Measurements from ENCODE around the gene PPME1.

PPME1 gene

DNA sequence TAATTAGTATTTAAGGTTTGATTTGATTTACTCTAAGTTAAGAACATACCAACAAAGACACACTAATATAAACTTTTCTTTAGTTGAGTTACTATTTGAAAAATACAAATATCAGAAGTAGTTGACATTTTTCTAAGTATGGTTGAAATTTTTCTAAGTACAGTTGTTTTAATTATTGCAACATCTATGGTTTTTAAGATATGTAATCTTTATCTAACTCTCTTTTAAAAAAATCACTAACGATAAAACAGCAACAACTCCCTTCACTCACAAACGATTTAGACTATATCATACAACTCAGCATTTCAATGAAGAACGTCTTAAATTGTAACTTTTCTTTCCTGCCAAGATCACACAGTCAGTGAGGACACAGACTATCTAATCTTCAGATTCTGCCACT lies 2.3 kb upstream of the PPME1 start:
- Histone ChIP-seq H3K36me3 (ENCODE audit: control insufficient read depth, low read depth, low read length) (peaks cover 22% of the 10 kb centered on the region), H3K27ac (ENCODE audit: low read length) (no peak overlapping the region), H3K4me3 (ENCODE audit: low read length) (no peak overlapping the region)

GRCh38 chr11:74169738-74170458 lies 1.2 kb upstream of the PPME1 start:
- H3K36me3 ChIP-seq (ENCODE audit: control insufficient read depth, low read depth, low read length) = peaks cover 22% of the 10 kb centered on the region
- peak overlapping the region; percentile 50 for H3K27ac ChIP-seq (ENCODE audit: low read length)

More for the DNA sequence above, 2.3 kb upstream of the PPME1 start:
- H3K9me3 ChIP-seq (ENCODE audit: control insufficient read depth, low read depth, low read length) = no peaks in the 10 kb centered on the region
- peaks cover 7% of the 10 kb centered on the region for H3K4me1 ChIP-seq (ENCODE audit: control insufficient read depth, low read depth, low read length)
- H3K9ac ChIP-seq (ENCODE audit: low read length) = no peak overlapping the region
- H3K27me3 ChIP-seq (ENCODE audit: control insufficient read depth, insufficient read depth, low read length) = no peaks in the 10 kb centered on the region

GRCh38 chr11:74171630-74171968 lies 510 bp downstream of the PPME1 start:
- peaks cover 17% of the 10 kb centered on the region for H3K36me3 ChIP-seq (ENCODE audit: control insufficient read depth, low read depth, low read length)
- peak overlapping the region; percentile 1 for H3K27ac ChIP-seq (ENCODE audit: low read length)
- H3K9me3 ChIP-seq (ENCODE audit: control insufficient read depth, low read depth, low read length) = no peaks in the 10 kb centered on the region
- H3K27me3 ChIP-seq (ENCODE audit: control insufficient read depth, insufficient read depth, low read length) = no peaks in the 10 kb centered on the region
- H3K9ac ChIP-seq (ENCODE audit: low read length) = peak overlapping the region; percentile 81
- H3K4me3 ChIP-seq (ENCODE audit: low read length) = peak overlapping the region; percentile 74
- H3K4me1 ChIP-seq (ENCODE audit: control insufficient read depth, low read depth, low read length) = peaks cover 7% of the 10 kb centered on the region

More at GRCh38 chr11:74169738-74170458, 1.2 kb upstream of the PPME1 start:
- Histone ChIP-seq H3K27me3 (ENCODE audit: control insufficient read depth, insufficient read depth, low read length) (no peaks in the 10 kb centered on the region), H3K9me3 (ENCODE audit: control insufficient read depth, low read depth, low read length) (no peaks in the 10 kb centered on the region), H3K9ac (ENCODE audit: low read length) (peak overlapping the region; percentile 58), H3K4me3 (ENCODE audit: low read length) (peak overlapping the region; percentile 74), H3K4me1 (ENCODE audit: control insufficient read depth, low read depth, low read length) (peaks cover 7% of the 10 kb centered on the region)

GRCh38 chr11:74171997-74172396 lies 908 bp downstream of the PPME1 start:
- Histone ChIP-seq H3K4me3 (ENCODE audit: low read length) (peak overlapping the region; percentile 74), H3K36me3 (ENCODE audit: control insufficient read depth, low read depth, low read length) (peaks cover 13% of the 10 kb centered on the region), H3K9me3 (ENCODE audit: control insufficient read depth, low read depth, low read length) (no peaks in the 10 kb centered on the region), H3K27ac (ENCODE audit: low read length) (no peak overlapping the region), H3K27me3 (ENCODE audit: control insufficient read depth, insufficient read depth, low read length) (no peaks in the 10 kb centered on the region), H3K9ac (ENCODE audit: low read length) (peak overlapping the region; percentile 81), H3K4me1 (ENCODE audit: control insufficient read depth, low read depth, low read length) (peaks cover 7% of the 10 kb centered on the region)

- H3K9ac ChIP-seq (ENCODE audit: low read length) = no peak overlapping the region
- no peak overlapping the region for H3K4me3 ChIP-seq (ENCODE audit: low read length)
- H3K27me3 ChIP-seq (ENCODE audit: control insufficient read depth, insufficient read depth, low read length) = no peaks in the 10 kb centered on the region
- H3K9me3 ChIP-seq (ENCODE audit: control insufficient read depth, low read depth, low read length) = no peaks in the 10 kb centered on the region
- H3K4me1 ChIP-seq (ENCODE audit: control insufficient read depth, low read depth, low read length) = peaks cover 5% of the 10 kb centered on the region
- H3K36me3 ChIP-seq (ENCODE audit: control insufficient read depth, low read depth, low read length) = no peaks in the 10 kb centered on the region
- no peak overlapping the region for H3K27ac ChIP-seq (ENCODE audit: low read length)
These were observed 4.8 kb downstream of the PPME1 start for GRCh38 chr11:74175920-74176319.

DNA sequence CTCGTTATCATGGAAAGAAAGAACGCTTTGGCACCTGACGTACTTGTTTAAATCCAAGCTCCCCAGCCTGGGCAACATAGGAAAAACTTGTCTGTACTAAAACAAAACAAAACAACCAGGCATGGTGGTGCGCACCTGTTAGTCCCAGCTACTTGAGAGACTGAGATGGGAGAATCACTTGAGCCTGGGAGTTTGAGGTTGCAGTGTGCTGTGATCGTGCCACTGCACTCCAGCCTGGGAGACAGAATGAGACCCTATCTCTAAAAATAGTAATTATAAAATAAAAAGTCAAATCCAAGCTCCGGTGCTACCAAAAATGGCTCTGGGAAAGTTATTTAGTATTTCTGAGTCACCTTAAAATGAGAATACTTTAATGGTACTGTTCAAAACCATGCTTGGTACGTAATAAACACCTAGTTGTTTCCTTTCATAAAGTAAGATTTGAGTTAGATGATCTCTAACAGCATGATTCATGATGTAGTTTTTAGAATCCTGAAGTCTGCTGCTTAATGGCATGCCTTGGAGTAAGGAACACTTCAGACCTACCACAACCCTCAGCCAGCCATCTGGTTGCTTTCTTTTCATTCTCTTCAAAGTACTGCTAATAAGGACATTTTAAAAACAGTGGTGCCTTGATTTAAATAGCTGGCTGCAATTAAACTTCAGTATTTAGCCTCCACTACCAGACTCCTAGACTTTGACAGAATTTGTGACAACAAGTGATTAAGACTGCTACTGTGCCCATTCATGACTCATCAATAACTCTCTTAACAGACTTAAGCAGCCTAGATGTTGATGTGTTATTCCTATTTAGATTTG lies 8.4 kb downstream of the PPME1 start:
- H3K27ac ChIP-seq (ENCODE audit: low read length) = no peak overlapping the region
- H3K9me3 ChIP-seq (ENCODE audit: control insufficient read depth, low read depth, low read length) = no peaks in the 10 kb centered on the region
- no peaks in the 10 kb centered on the region for H3K27me3 ChIP-seq (ENCODE audit: control insufficient read depth, insufficient read depth, low read length)
- no peaks in the 10 kb centered on the region for H3K36me3 ChIP-seq (ENCODE audit: control insufficient read depth, low read depth, low read length)
- H3K4me1 ChIP-seq (ENCODE audit: control insufficient read depth, low read depth, low read length) = no peaks in the 10 kb centered on the region
- no peak overlapping the region for H3K9ac ChIP-seq (ENCODE audit: low read length)
- H3K4me3 ChIP-seq (ENCODE audit: low read length) = no peak overlapping the region

DNA sequence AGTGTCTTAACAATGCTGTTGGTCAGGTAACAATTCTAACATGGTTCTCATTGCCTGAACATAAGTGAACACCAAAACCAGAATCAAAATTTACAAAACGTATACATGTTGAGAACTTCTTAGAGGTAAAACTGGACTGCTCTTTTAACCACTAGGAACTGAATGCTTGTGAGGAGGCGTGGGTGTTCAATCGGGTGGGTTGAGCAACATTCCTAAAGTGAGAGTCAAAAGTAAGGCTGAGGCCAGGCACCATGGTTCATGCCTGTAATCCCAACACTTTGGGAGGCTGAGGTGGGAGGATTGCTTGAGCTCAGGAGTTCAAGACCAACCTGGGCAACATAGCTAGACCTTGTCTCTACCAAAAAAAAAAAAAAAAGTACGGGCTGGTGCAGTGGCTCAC lies 11.5 kb downstream of the PPME1 start:
- no peak overlapping the region for H3K9ac ChIP-seq (ENCODE audit: low read length)
- no peak overlapping the region for H3K4me3 ChIP-seq (ENCODE audit: low read length)
- H3K36me3 ChIP-seq (ENCODE audit: control insufficient read depth, low read depth, low read length) = no peaks in the 10 kb centered on the region
- no peaks in the 10 kb centered on the region for H3K4me1 ChIP-seq (ENCODE audit: control insufficient read depth, low read depth, low read length)
- no peaks in the 10 kb centered on the region for H3K9me3 ChIP-seq (ENCODE audit: control insufficient read depth, low read depth, low read length)
- no peak overlapping the region for H3K27ac ChIP-seq (ENCODE audit: low read length)
- no peaks in the 10 kb centered on the region for H3K27me3 ChIP-seq (ENCODE audit: control insufficient read depth, insufficient read depth, low read length)

DNA sequence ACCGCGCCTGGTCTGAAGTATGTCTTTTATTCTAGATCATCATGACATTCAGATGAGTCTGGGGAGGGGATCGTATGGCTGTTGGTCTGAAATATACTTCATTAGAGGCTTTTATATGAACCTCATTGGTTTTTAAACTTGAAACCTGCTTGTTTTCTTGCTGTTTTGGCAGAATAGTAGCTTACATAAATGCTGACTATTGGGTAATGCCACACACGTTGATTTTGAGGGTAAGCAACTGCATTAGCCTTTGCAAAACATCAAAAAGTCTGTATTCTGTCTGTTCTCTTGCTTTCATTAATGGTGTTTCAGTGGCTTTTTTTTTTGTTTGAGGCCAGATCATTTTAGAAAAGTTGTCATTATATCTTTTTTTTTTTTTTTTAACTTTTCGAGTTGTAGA lies 14.2 kb downstream of the PPME1 start:
- Histone ChIP-seq H3K9ac (ENCODE audit: low read length) (no peak overlapping the region), H3K27me3 (ENCODE audit: control insufficient read depth, insufficient read depth, low read length) (no peaks in the 10 kb centered on the region), H3K27ac (ENCODE audit: low read length) (no peak overlapping the region), H3K36me3 (ENCODE audit: control insufficient read depth, low read depth, low read length) (no peaks in the 10 kb centered on the region), H3K9me3 (ENCODE audit: control insufficient read depth, low read depth, low read length) (no peaks in the 10 kb centered on the region), H3K4me1 (ENCODE audit: control insufficient read depth, low read depth, low read length) (no peaks in the 10 kb centered on the region), H3K4me3 (ENCODE audit: low read length) (no peak overlapping the region)

- H3K36me3 ChIP-seq (ENCODE audit: control insufficient read depth, low read depth, low read length) = no peaks in the 10 kb centered on the region
- H3K9ac ChIP-seq (ENCODE audit: low read length) = no peak overlapping the region
These were observed 14.6 kb downstream of the PPME1 start for GRCh38 chr11:74185695-74186094.

GRCh38 chr11:74195828-74196227 lies 24.7 kb downstream of the PPME1 start:
- no peak overlapping the region for H3K27ac ChIP-seq (ENCODE audit: low read length)

More at GRCh38 chr11:74185695-74186094, 14.6 kb downstream of the PPME1 start:
- Histone ChIP-seq H3K4me1 (ENCODE audit: control insufficient read depth, low read depth, low read length) (no peaks in the 10 kb centered on the region), H3K27me3 (ENCODE audit: control insufficient read depth, insufficient read depth, low read length) (no peaks in the 10 kb centered on the region), H3K27ac (ENCODE audit: low read length) (no peak overlapping the region), H3K4me3 (ENCODE audit: low read length) (no peak overlapping the region), H3K9me3 (ENCODE audit: control insufficient read depth, low read depth, low read length) (no peaks in the 10 kb centered on the region)

GRCh38 chr11:74196781-74197486 lies 25.8 kb downstream of the PPME1 start:
- no peak overlapping the region for H3K4me3 ChIP-seq (ENCODE audit: low read length)
- H3K9me3 ChIP-seq (ENCODE audit: control insufficient read depth, low read depth, low read length) = no peaks in the 10 kb centered on the region
- H3K4me1 ChIP-seq (ENCODE audit: control insufficient read depth, low read depth, low read length) = no peaks in the 10 kb centered on the region
- no peak overlapping the region for H3K9ac ChIP-seq (ENCODE audit: low read length)
- no peaks in the 10 kb centered on the region for H3K36me3 ChIP-seq (ENCODE audit: control insufficient read depth, low read depth, low read length)
- H3K27ac ChIP-seq (ENCODE audit: low read length) = no peak overlapping the region
- no peaks in the 10 kb centered on the region for H3K27me3 ChIP-seq (ENCODE audit: control insufficient read depth, insufficient read depth, low read length)

More at GRCh38 chr11:74195828-74196227, 24.7 kb downstream of the PPME1 start:
- H3K9ac ChIP-seq (ENCODE audit: low read length) = no peak overlapping the region
- H3K9me3 ChIP-seq (ENCODE audit: control insufficient read depth, low read depth, low read length) = no peaks in the 10 kb centered on the region
- no peaks in the 10 kb centered on the region for H3K36me3 ChIP-seq (ENCODE audit: control insufficient read depth, low read depth, low read length)
- H3K27me3 ChIP-seq (ENCODE audit: control insufficient read depth, insufficient read depth, low read length) = no peaks in the 10 kb centered on the region
- H3K4me1 ChIP-seq (ENCODE audit: control insufficient read depth, low read depth, low read length) = no peaks in the 10 kb centered on the region
- H3K4me3 ChIP-seq (ENCODE audit: low read length) = no peak overlapping the region

All from iPS-18a (cell line).